HepG2 (cell line): ENCODE measurements around the gene CECR2. TPM values are rescaled to one million over a fixed set of nuclear protein-coding genes. Genes with fewer than 3 reads are reported as not detected.

Source experiments
- ATAC-seq: fragments of 200-7000 bp; cut with Tn5 transposase; 3 replicates; pipeline ENCODE4 v1.9.1; 2020; ENCODE audit warnings: mild to moderate bottlenecking, moderate library complexity
- BruUV-seq: library from RNA; stranded (reverse); fragments of 400-500 nt; replicated peaks from 2 replicates; lab custom pipeline; 2021; lab: Mats Ljungman, UMichigan
- CTCF ChIA-PET: fragments of 300-600 bp; formaldehyde crosslinking; extraction: SDS; loops from one replicate; lab custom pipeline; 2021; ENCODE audit warnings: low total read pairs, inconsistent platforms, low intra/inter-chr PET ratio; lab: Yijun Ruan, JAX
- POLR2A ChIA-PET: fragments of 350-600 bp; sonication (Branson Sonifier 250); formaldehyde crosslinking; loops from one replicate; lab custom pipeline; 2020; ENCODE audit warnings: antibody characterized with exemption, inconsistent platforms; lab: Yijun Ruan, JAX
- DNase-seq: peaks from one replicate; pipeline ENCODE4 v3.0.0-alpha.2; 2015; ENCODE audit warnings: low spot score
- FAIRE-seq: peaks from 3 replicates; lab custom pipeline; 2011; peaks lifted over from hg19 to GRCh38; lab: Jason Lieb, UNC
- H2AFZ ChIP-seq: one replicate; pipeline ENCODE4 v1.6.1; 2011; ENCODE audit warnings: low read length, inconsistent platforms
- H3K27ac ChIP-seq: fragments of 300-600 bp; 3 replicates; pipeline ENCODE4 v1.8.0; 2011; ENCODE audit warnings: mixed run types, mild to moderate bottlenecking, mixed read lengths, low read length, inconsistent platforms; ENCODE audit not compliant: insufficient read depth; ENCODE audit errors: extremely low read length
- H3K27me3 ChIP-seq, 2 experiments: fragments of 200-600 bp in 1 of 2; 2 replicates in 1 of 2; 3 replicates in 1 of 2; pipeline versions ENCODE4 v1.6.0 to v1.8.0; 2011; ENCODE audit warnings: low read length in 2 of 2, mild to moderate bottlenecking in 2 of 2, moderate library complexity in 2 of 2, inconsistent platforms in 1 of 2; ENCODE audit not compliant: insufficient read depth in 2 of 2, control insufficient read depth in 1 of 2
- H3K36me3 ChIP-seq, 2 experiments: fragments of 200-600 bp in 1 of 2; replicated peaks in 1 of 2; 2 replicates in 1 of 2; 3 replicates in 1 of 2; pipeline versions ENCODE4 v1.5.1 to v1.8.0; 2011; ENCODE audit warnings: low read length in 2 of 2, inconsistent platforms in 1 of 2; ENCODE audit not compliant: insufficient read depth in 2 of 2, control insufficient read depth in 1 of 2
- H3K4me1 ChIP-seq: 2 replicates; pipeline ENCODE4 v1.5.1; 2012; ENCODE audit warnings: low read length, inconsistent platforms; ENCODE audit not compliant: insufficient read depth
- H3K4me2 ChIP-seq: 2 replicates; pipeline ENCODE4 v1.6.0; 2011; ENCODE audit warnings: low read depth, low read length, inconsistent platforms
- H3K4me3 ChIP-seq, 3 experiments: fragments of 200-600 bp in 1 of 3; sonication (generic), shearing (Covaris generic) in 1 of 3; replicated peaks in 1 of 3; 2 replicates each; pipeline ENCODE4 v1.5.1; 2011 to 2016; ENCODE audit warnings: low read length in 3 of 3, inconsistent platforms in 2 of 3, low read depth in 2 of 3, mild to moderate bottlenecking in 2 of 3, control low read depth in 1 of 3, mixed read lengths in 1 of 3; ENCODE audit not compliant: insufficient read depth in 1 of 3
- H3K79me2 ChIP-seq: one replicate; pipeline ENCODE4 v1.6.1; 2011; ENCODE audit warnings: low read length, inconsistent platforms; ENCODE audit not compliant: insufficient read depth
- H3K9ac ChIP-seq: 2 replicates; pipeline ENCODE4 v1.6.0; 2011; ENCODE audit warnings: mild to moderate bottlenecking, low read depth, low read length, inconsistent platforms; ENCODE audit not compliant: insufficient read depth
- H3K9me3 ChIP-seq: 2 replicates; pipeline ENCODE4 v1.5.1; 2012; ENCODE audit warnings: mild to moderate bottlenecking, low read length
- H4K20me1 ChIP-seq: 2 replicates; pipeline ENCODE4 v1.6.0; 2011; ENCODE audit warnings: inconsistent platforms, mild to moderate bottlenecking, low read length, moderate library complexity; ENCODE audit not compliant: insufficient read depth
- AGO1 ChIP-seq: fragments of 200-400 bp; formaldehyde crosslinking; IDR thresholded peaks from 2 replicates; pipeline ENCODE4 v1.6.1; 2017; ENCODE audit warnings: mild to moderate bottlenecking, low read depth, low read length, moderate library complexity; ENCODE audit not compliant: poor library complexity, severe bottlenecking
- DMAP1 ChIP-seq: IDR thresholded peaks from 2 replicates; pipeline ENCODE4 v1.6.1; 2016
- HOXA7 ChIP-seq: sonication (generic); formaldehyde crosslinking; IDR thresholded peaks from 2 replicates; pipeline ENCODE4 v1.8.1; 2022; ENCODE audit warnings: mild to moderate bottlenecking, missing genetic modification reagents, moderate library complexity
- NCOA5 ChIP-seq: sonication (generic); formaldehyde crosslinking; IDR thresholded peaks from 2 replicates; pipeline ENCODE4 v1.4.0; 2020; ENCODE audit warnings: missing genetic modification reagents
- PRPF4 ChIP-seq: fragments of 200-400 bp; formaldehyde crosslinking; IDR thresholded peaks from 2 replicates; pipeline ENCODE4 v1.6.1; 2016; ENCODE audit warnings: low read length, low read depth; ENCODE audit not compliant: poor library complexity, severe bottlenecking
- RFXAP ChIP-seq: sonication (generic); formaldehyde crosslinking; IDR thresholded peaks from 2 replicates; pipeline ENCODE4 v1.4.0; 2020; ENCODE audit warnings: missing genetic modification reagents, borderline replicate concordance
- THAP11 ChIP-seq: IDR thresholded peaks from 2 replicates; pipeline ENCODE4 v1.6.1; 2016; ENCODE audit warnings: missing biosample characterization, missing genetic modification reagents
- ZBTB1 ChIP-seq: sonication (generic); formaldehyde crosslinking; IDR thresholded peaks from 2 replicates; pipeline ENCODE4 v1.4.0; 2020; ENCODE audit warnings: missing genetic modification reagents, borderline replicate concordance
- ZNF318 ChIP-seq: sonication (generic); formaldehyde crosslinking; IDR thresholded peaks from 2 replicates; pipeline ENCODE4 v1.4.0; 2020; ENCODE audit warnings: mild to moderate bottlenecking, missing genetic modification reagents
- ZNF431 ChIP-seq: sonication (generic); formaldehyde crosslinking; IDR thresholded peaks from 2 replicates; pipeline ENCODE4 v1.9.0; 2022; ENCODE audit warnings: missing genetic modification reagents, low read depth, mild to moderate bottlenecking, borderline replicate concordance
- ZNF547 ChIP-seq: sonication (generic); formaldehyde crosslinking; IDR thresholded peaks from 2 replicates; pipeline ENCODE4 v1.5.1; 2020; ENCODE audit warnings: mild to moderate bottlenecking, missing genetic modification reagents
- ZNF766 ChIP-seq: sonication (generic); formaldehyde crosslinking; IDR thresholded peaks from 2 replicates; pipeline ENCODE4 v1.5.0; 2020; ENCODE audit warnings: missing genetic modification reagents, borderline replicate concordance
- WGBS: methylation state at CpG from one replicate; pipeline ENCODE4 v1.1.6; 2017; ENCODE audit warnings: low lambda C conversion rate; 5-methylcytosine and 5-hydroxymethylcytosine counted together
- in situ Hi-C: cut with HindIII; loops from 2 replicates; pipeline ENCODE4 v1.10.0; 2017; ENCODE audit warnings: low pct_unique_long_range_greater_than_20kb; ENCODE audit not compliant: extremely low pct_ligation_motif_present
- intact Hi-C: fragments of 100-400 bp; cut with micrococcal nuclease; formaldehyde crosslinking; loops from one replicate; pipeline ENCODE4 v1.10.0; 2022; ENCODE audit not compliant: unreplicated experiment
- polyA plus RNA-seq, 8 experiments: library from polyadenylated mRNA; depleted of rRNA in 3 of 8; stranded (reverse) in 7 of 8; unstranded in 1 of 8; fragments of >200 nt; fragmentation: Illumina TruSeq in 4 of 8; extraction: Trizol in 4 of 8; gene quantifications; 2 replicates each; pipeline versions ENCODE4 v1.2.1 to v1.2.3, GENCODE V29; 2011 to 2016; ENCODE audit warnings: low read depth in 4 of 8, missing spikeins in 1 of 8, mixed read lengths in 1 of 8; ENCODE audit not compliant: insufficient read depth in 1 of 8
- total RNA-seq, 5 experiments: library from RNA; depleted of rRNA; stranded (reverse); fragments of >200 nt; fragmentation: Illumina TruSeq; extraction: Trizol; gene quantifications; 2 replicates each; pipeline ENCODE4 v1.2.3, GENCODE V29; 2016; ENCODE audit warnings: low read depth in 1 of 5

Gene CECR2
- total and polyA plus RNA-seq, 2 of the 13 experiments (the other 11 are each of a cell fraction or from before 2014, with no cell fraction given), result not detected

GRCh38 chr22:17429516-17429915, 60.3 kb downstream of the CECR2 start:
- POLR2A ChIA-PET, result no interaction called here
- in situ Hi-C loops, result no loop called here

More at GRCh38 chr22:17429516-17429915, 60.3 kb downstream of the CECR2 start:
- TF ChIP-seq AGO1, result no peak
- no peak for TF ChIP-seq ZNF318 (CRISPR knock-in tag)
- no peak for TF ChIP-seq ZNF547 (CRISPR knock-in tag)
- no peak for TF ChIP-seq PRPF4
- no peak for TF ChIP-seq DMAP1 (CRISPR knock-in tag)
- TF ChIP-seq NCOA5 (CRISPR knock-in tag), result no peak
- no peak for TF ChIP-seq THAP11
- TF ChIP-seq RFXAP, result no peak
- TF ChIP-seq ZNF766, result no peak
- TF ChIP-seq ZNF431 (CRISPR knock-in tag), result no peak
- no peak for TF ChIP-seq HOXA7 (CRISPR knock-in tag)
- no peak for TF ChIP-seq ZBTB1 (CRISPR knock-in tag)
- TF ChIP-seq, all 625 proteins: peak for 0
- Histone ChIP-seq H2AFZ (no peak overlapping the region), H4K20me1 (no peaks in the 10 kb centered on the region), H3K4me3 (no peak overlapping the region), H3K79me2 (no peaks in the 10 kb centered on the region), H3K9me3 (no peaks in the 10 kb centered on the region), H3K27me3 (peaks cover 0 to under 1% of the 10 kb centered on the region in 2 experiments; a peak in 1 of 5 replicates), H3K4me2 (no peak overlapping the region), H3K4me1 (no peaks in the 10 kb centered on the region), H3K27ac (no peak overlapping the region), H3K9ac (no peak overlapping the region), H3K36me3 (no peaks in the 10 kb centered on the region)
- no peak for DNase-seq
- no TSS peak for BruUV-seq
- WGBS, result 3% methylated on average over 1 of the region's 1 CpG
- intact Hi-C loops, result no loop called here
- no peak for ATAC-seq
- CTCF ChIA-PET, result no interaction called here
- no peak for FAIRE-seq
